ENCODE results near the gene SASH1. TPM values are rescaled to one million over a fixed set of nuclear protein-coding genes. Genes with fewer than 3 reads are reported as not detected.

SASH1 gene
- total RNA-seq, 2 donors from 2014 or later, result 21.0 to 49.8 TPM

GRCh38 chr6:148533309-148534107 is 190.9 kb downstream of the SASH1 start:
- Histone ChIP-seq H3K4me1 (peaks cover 7% of the 10 kb centered on the region), H3K4me3 (no peak overlapping the region), H3K27ac (no peak overlapping the region), H3K27me3 (no peaks in the 10 kb centered on the region), H3K36me3 (replicated peaks in 1 of 2; ENCODE audit: insufficient read depth in 1 of 2, low read depth in 2 of 2) (peaks cover 0 to 3% of the 10 kb centered on the region in 2 donors), H3K9me3 (no peaks in the 10 kb centered on the region)
- no peak for ATAC-seq
- no peak for DNase-seq
- 88 to 91% methylated on average over 20 to 24 of the region's 24 CpGs for WGBS, 2 donors
- TF ChIP-seq POLR2A (IDR thresholded peaks at IDR 0.05), result no peak
- no peak for TF ChIP-seq CTCF (IDR thresholded peaks at IDR 0.05)
- intact Hi-C loops (cut with DNase I), result no loop called here

GRCh38 chr6:148534871-148535270 is 192.2 kb downstream of the SASH1 start:
- H3K36me3 ChIP-seq (replicated peaks in 1 of 2; ENCODE audit: insufficient read depth in 1 of 2, low read depth in 2 of 2), result peaks cover 0 to 3% of the 10 kb centered on the region in 2 donors
- intact Hi-C loops (cut with DNase I), result no loop called here
- no peak for ATAC-seq

GRCh38 chr6:148535381-148535780 is 192.7 kb downstream of the SASH1 start:
- Histone ChIP-seq H3K4me1 (peaks cover 11% of the 10 kb centered on the region), H3K4me3 (no peak overlapping the region), H3K9me3 (no peaks in the 10 kb centered on the region), H3K27ac (no peak overlapping the region), H3K36me3 (replicated peaks in 1 of 2; ENCODE audit: insufficient read depth in 1 of 2, low read depth in 2 of 2) (peaks cover 0 to 3% of the 10 kb centered on the region in 2 donors), H3K27me3 (no peaks in the 10 kb centered on the region)
- 92 to 95% methylated on average over 7 of the region's 7 CpGs for WGBS, 2 donors
- ATAC-seq (no peak), DNase-seq (no peak)
- intact Hi-C loops (cut with DNase I), result no loop called here
- TF ChIP-seq CTCF (IDR thresholded peaks at IDR 0.05), result no peak
- no peak for TF ChIP-seq POLR2A (IDR thresholded peaks at IDR 0.05)

More at GRCh38 chr6:148534871-148535270, 192.2 kb downstream of the SASH1 start:
- Histone ChIP-seq H3K4me1 (peaks cover 11% of the 10 kb centered on the region), H3K27ac (no peak overlapping the region), H3K27me3 (no peaks in the 10 kb centered on the region), H3K4me3 (no peak overlapping the region), H3K9me3 (no peaks in the 10 kb centered on the region)
- DNase-seq, result no peak
- 89 to 91% methylated on average over 6 of the region's 6 CpGs for WGBS, 2 donors
- TF ChIP-seq CTCF (IDR thresholded peaks at IDR 0.05) (no peak), POLR2A (IDR thresholded peaks at IDR 0.05) (no peak)

- H3K4me1 ChIP-seq, result peaks cover 11% of the 10 kb centered on the region
- no peak for TF ChIP-seq POLR2A (IDR thresholded peaks at IDR 0.05)
- no peak for TF ChIP-seq CTCF (IDR thresholded peaks at IDR 0.05)
- intact Hi-C loops (cut with DNase I), result no loop called here
- ATAC-seq, result no peak
- no peaks in the 10 kb centered on the region for H3K9me3 ChIP-seq
- H3K27me3 ChIP-seq, result no peaks in the 10 kb centered on the region
- no peak for DNase-seq
- H3K36me3 ChIP-seq (replicated peaks in 1 of 2; ENCODE audit: insufficient read depth in 1 of 2, low read depth in 2 of 2), result peaks cover 0 to 3% of the 10 kb centered on the region in 2 donors
- WGBS, 2 donors, result 93 to 100% methylated on average over 3 of the region's 3 CpGs
- no peak overlapping the region for H3K4me3 ChIP-seq
- no peak overlapping the region for H3K27ac ChIP-seq
Measured at GRCh38 chr6:148535976-148536375, 193.3 kb downstream of the SASH1 start.

Measured in body of pancreas (tissue), 4 donors.